Tibial nerve (tissue), 4 donors: ENCODE results near the gene PRODH2. TPM values are rescaled to one million over a fixed set of nuclear protein-coding genes. Genes with fewer than 3 reads are reported as not detected.
"Not testable (repeated sequence)": the region's sequence is repeated elsewhere in the genome, so short reads cannot be mapped to it uniquely, and the experiment has no call there.

Experiments used
- DNase-seq, 2 donors: peaks; one replicate each; pipeline ENCODE4 v3.0.0-alpha.2; 2019; ENCODE audit warnings: low spot score in 2 of 2
- H3K27ac ChIP-seq, 4 donors: fragments of 200-600 bp; sonication (generic) in 3 of 4; one replicate each; pipeline ENCODE4 v1.5.1; 2017 to 2019; ENCODE audit warnings: mild to moderate bottlenecking in 1 of 4
- H3K27me3 ChIP-seq, 2 donors: fragments of 200-600 bp; sonication (generic) in 1 of 2; one replicate each; pipeline versions ENCODE4 v1.5.1 to v1.6.0; 2017 to 2019
- H3K36me3 ChIP-seq, 3 donors: fragments of 200-600 bp; sonication (generic); one replicate each; pipeline ENCODE4 v1.5.1; 2018 to 2019
- H3K4me1 ChIP-seq, 4 donors: fragments of 200-600 bp; sonication (generic) in 3 of 4; one replicate each; pipeline ENCODE4 v1.5.1; 2017 to 2019
- H3K4me3 ChIP-seq, 4 donors: fragments of 200-600 bp; sonication (generic) in 3 of 4; one replicate each; pipeline ENCODE4 v1.5.1; 2017 to 2019; ENCODE audit warnings: mild to moderate bottlenecking in 1 of 4, moderate library complexity in 1 of 4
- H3K9me3 ChIP-seq, 4 donors: fragments of 200-600 bp; sonication (generic) in 3 of 4; one replicate each; pipeline ENCODE4 v1.5.1; 2017 to 2019
- CTCF ChIP-seq, 5 experiments: fragments of 200-600 bp in 3 of 5; fragments of 450-650 bp in 2 of 5; sonication (generic) in 3 of 5; IDR thresholded peaks; one replicate each; pipeline ENCODE4 v1.5.1; 2016 to 2019; ENCODE audit warnings: antibody characterized with exemption in 5 of 5, mild to moderate bottlenecking in 3 of 5, moderate library complexity in 2 of 5
- EP300 ChIP-seq, 2 donors: sonication (generic); formaldehyde crosslinking; IDR thresholded peaks; one replicate each; pipeline ENCODE4 v1.6.1; 2017; ENCODE audit warnings: antibody characterized with exemption in 2 of 2, mild to moderate bottlenecking in 1 of 2
- POLR2A ChIP-seq, 2 donors: fragments of 450-650 bp; IDR thresholded peaks; one replicate each; pipeline ENCODE4 v1.6.1; 2017; ENCODE audit warnings: antibody characterized with exemption in 2 of 2, mild to moderate bottlenecking in 2 of 2, moderate library complexity in 2 of 2
- WGBS, 2 donors: methylation state at CpG; one replicate each; pipeline ENCODE4 v1.1.5; 2018; 5-methylcytosine and 5-hydroxymethylcytosine counted together
- total RNA-seq, 4 donors: library from RNA; depleted of rRNA; stranded (reverse); fragments of >200 nt; gene quantifications; one replicate each; pipeline ENCODE4 v1.1.0, GENCODE V29; 2016

Gene PRODH2
- total RNA-seq, 4 donors from 2014 or later: not detected

GRCh38 chr19:35841961-35842595 is 29.4 kb upstream of the PRODH2 start:
- no peak for TF ChIP-seq POLR2A (IDR thresholded peaks at IDR 0.05)
- no peak for TF ChIP-seq CTCF (IDR thresholded peaks at IDR 0.05)
- TF ChIP-seq EP300 (IDR thresholded peaks at IDR 0.05): no peak
- no peak for DNase-seq
- Histone ChIP-seq H3K27me3 (peaks cover 2 to 41% of the 10 kb centered on the region in 2 donors), H3K9me3 (peaks cover 0 to 50% (median 5%) of the 10 kb centered on the region in 4 donors), H3K27ac (no peak overlapping the region), H3K4me3 (no peak overlapping the region), H3K36me3 (no peaks in the 10 kb centered on the region), H3K4me1 (peaks cover 0 to 22% (median 9%) of the 10 kb centered on the region in 4 donors)
- 79 to 87% methylated on average over 12 to 13 of the region's 13 CpGs for WGBS, 2 donors

GRCh38 chr19:35836096-35836495 is 23.5 kb upstream of the PRODH2 start:
- H3K27ac ChIP-seq, H3K4me1 ChIP-seq, H3K36me3 ChIP-seq, DNase-seq, H3K4me3 ChIP-seq: not testable (repeated sequence)
- WGBS, 2 donors: 50 to 53% methylated on average over 11 of the region's 11 CpGs
- H3K9me3 ChIP-seq: peaks cover 0 to 36% (median 5%) of the 10 kb centered on the region in 4 donors
- H3K27me3 ChIP-seq: peaks cover 0 to 13% of the 10 kb centered on the region in 2 donors

- 45 to 62% methylated on average over 7 of the region's 7 CpGs for WGBS, 2 donors
- Histone ChIP-seq H3K36me3 (no peaks in the 10 kb centered on the region), H3K4me3 (no peak overlapping the region), H3K27me3 (peaks cover 0 to 27% of the 10 kb centered on the region in 2 donors), H3K27ac (no peak overlapping the region), H3K4me1 (no peaks in the 10 kb centered on the region), H3K9me3 (peaks cover 0 to 17% (median 2%) of the 10 kb centered on the region in 4 donors)
- DNase-seq: no peak
- no peak for TF ChIP-seq EP300 (IDR thresholded peaks at IDR 0.05)
- no peak for TF ChIP-seq POLR2A (IDR thresholded peaks at IDR 0.05)
- no peak for TF ChIP-seq CTCF (IDR thresholded peaks at IDR 0.05)
Observed at GRCh38 chr19:35833972-35834371, 21.3 kb upstream of the PRODH2 start.

- H3K4me3 ChIP-seq: no peak overlapping the region
- no peak overlapping the region for H3K27ac ChIP-seq
- H3K4me1 ChIP-seq: no peaks in the 10 kb centered on the region
- no peak for TF ChIP-seq EP300 (IDR thresholded peaks at IDR 0.05)
- TF ChIP-seq POLR2A (IDR thresholded peaks at IDR 0.05): no peak
- no peak for TF ChIP-seq CTCF (IDR thresholded peaks at IDR 0.05)
- no peaks in the 10 kb centered on the region for H3K36me3 ChIP-seq
- 68 to 74% methylated on average over 4 of the region's 4 CpGs for WGBS, 2 donors
- H3K9me3 ChIP-seq: no peaks in the 10 kb centered on the region
- no peak for DNase-seq
- H3K27me3 ChIP-seq: peaks cover 0 to 33% of the 10 kb centered on the region in 2 donors
Observed at GRCh38 chr19:35832054-35832453, 19.4 kb upstream of the PRODH2 start.

- Histone ChIP-seq H3K27me3 (peaks cover 0 to 29% of the 10 kb centered on the region in 2 donors), H3K36me3 (no peaks in the 10 kb centered on the region), H3K9me3 (no peaks in the 10 kb centered on the region), H3K4me1 (no peaks in the 10 kb centered on the region), H3K27ac (no peak overlapping the region), H3K4me3 (no peak overlapping the region)
- TF ChIP-seq EP300 (IDR thresholded peaks at IDR 0.05) (no peak), CTCF (IDR thresholded peaks at IDR 0.05) (no peak), POLR2A (IDR thresholded peaks at IDR 0.05) (no peak)
- no peak for DNase-seq
- WGBS, 2 donors: 67 to 73% methylated on average over 18 of the region's 18 CpGs
Observed at GRCh38 chr19:35830986-35831385, 18.3 kb upstream of the PRODH2 start.
